HEK293 (cell line): Measurements from ENCODE around the gene MCHR1.

ENCODE experiments used
- CTCF ChIA-PET: fragments of 350-600 bp; formaldehyde crosslinking; extraction: SDS; loops from one replicate; lab custom pipeline; 2021; ENCODE audit warnings: antibody characterized with exemption; lab: Yijun Ruan, JAX
- POLR2A ChIA-PET: fragments of 300-600 bp; formaldehyde crosslinking; extraction: SDS; loops from one replicate; lab custom pipeline; 2020; ENCODE audit warnings: antibody characterized with exemption, inconsistent platforms; lab: Yijun Ruan, JAX
- H3K27ac ChIP-seq: fragments of 200-500 bp; sonication (Bioruptor generic); 2 replicates; pipeline ENCODE4 v1.5.1; 2014; ENCODE audit warnings: low read depth, low read length, control low read depth, inconsistent platforms; ENCODE audit errors: extremely low read depth
- H3K36me3 ChIP-seq, 2 experiments: fragments of 200-500 bp in 1 of 2; sonication (Bioruptor generic) in 1 of 2; 1 replicate in 1 of 2; 2 replicates in 1 of 2; pipeline ENCODE4 v1.5.1; 2014 to 2017; ENCODE audit warnings: inconsistent platforms in 2 of 2, low read length in 2 of 2; ENCODE audit not compliant: control insufficient read depth in 2 of 2, insufficient read depth in 1 of 2
- H3K4me1 ChIP-seq: fragments of 200-500 bp; sonication (Bioruptor generic); 2 replicates; pipeline ENCODE4 v1.5.1; 2014; ENCODE audit warnings: mild to moderate bottlenecking, low read length, inconsistent platforms; ENCODE audit not compliant: control insufficient read depth, insufficient read depth
- H3K4me3 ChIP-seq: 2 replicates; pipeline ENCODE4 v1.5.1; 2011; ENCODE audit warnings: low read depth, mild to moderate bottlenecking, control low read depth, low read length, moderate library complexity
- H3K9me3 ChIP-seq: fragments of 200-500 bp; sonication (Bioruptor generic); 2 replicates; pipeline ENCODE4 v1.5.1; 2014; ENCODE audit warnings: low read depth, low read length, inconsistent platforms; ENCODE audit not compliant: control insufficient read depth, insufficient read depth
- GLI2 ChIP-seq: fragments of 450-650 bp; formaldehyde crosslinking; IDR thresholded peaks from 2 replicates; pipeline ENCODE4; 2017; ENCODE audit warnings: missing biosample characterization, missing genetic modification characterization, low read depth, borderline replicate concordance
- REPIN1 ChIP-seq: fragments of 450-650 bp; formaldehyde crosslinking; IDR thresholded peaks from 2 replicates; pipeline ENCODE4 v1.5.1; 2017; ENCODE audit warnings: missing biosample characterization, missing genetic modification characterization, low read depth
- SCRT1 ChIP-seq: fragments of 450-650 bp; formaldehyde crosslinking; IDR thresholded peaks from 2 replicates; pipeline ENCODE4 v1.5.1; 2016; ENCODE audit warnings: missing biosample characterization, missing genetic modification characterization, borderline replicate concordance
- ZBTB10 ChIP-seq: fragments of 450-650 bp; formaldehyde crosslinking; IDR thresholded peaks from 2 replicates; pipeline ENCODE4 v1.5.1; 2016; ENCODE audit warnings: missing biosample characterization, missing genetic modification characterization
- ZBTB20 ChIP-seq: fragments of 450-650 bp; formaldehyde crosslinking; IDR thresholded peaks from 2 replicates; pipeline ENCODE4 v1.5.1; 2016; ENCODE audit warnings: missing biosample characterization, missing genetic modification characterization
- ZNF10 ChIP-seq: fragments of 450-650 bp; formaldehyde crosslinking; IDR thresholded peaks from 2 replicates; pipeline ENCODE4 v1.5.1; 2017; ENCODE audit warnings: missing biosample characterization, missing genetic modification characterization
- ZNF19 ChIP-seq: fragments of 450-650 bp; formaldehyde crosslinking; IDR thresholded peaks from 2 replicates; pipeline ENCODE4; 2016; ENCODE audit warnings: missing biosample characterization, missing genetic modification characterization, low read depth
- ZNF221 ChIP-seq: fragments of 450-650 bp; formaldehyde crosslinking; IDR thresholded peaks from 2 replicates; pipeline ENCODE4 v1.5.1; 2017; ENCODE audit warnings: missing biosample characterization, missing genetic modification characterization, borderline replicate concordance
- ZNF223 ChIP-seq: fragments of 450-650 bp; formaldehyde crosslinking; IDR thresholded peaks from 2 replicates; pipeline ENCODE4 v1.5.1; 2016; ENCODE audit warnings: missing biosample characterization, missing genetic modification characterization
- ZNF248 ChIP-seq: fragments of 450-650 bp; formaldehyde crosslinking; IDR thresholded peaks from 2 replicates; pipeline ENCODE4 v1.5.1; 2017; ENCODE audit warnings: missing biosample characterization, missing genetic modification characterization
- ZNF311 ChIP-seq: fragments of 450-650 bp; formaldehyde crosslinking; IDR thresholded peaks from 2 replicates; pipeline ENCODE4 v1.5.1; 2017; ENCODE audit warnings: missing biosample characterization, missing genetic modification characterization, borderline replicate concordance
- ZNF473 ChIP-seq: fragments of 450-650 bp; formaldehyde crosslinking; IDR thresholded peaks from 2 replicates; pipeline ENCODE4 v1.5.1; 2017; ENCODE audit warnings: missing biosample characterization, missing genetic modification characterization
- ZNF521 ChIP-seq: fragments of 450-650 bp; formaldehyde crosslinking; IDR thresholded peaks from 2 replicates; pipeline ENCODE4 v1.5.1; 2017; ENCODE audit warnings: missing biosample characterization, mild to moderate bottlenecking, missing genetic modification characterization
- ZNF626 ChIP-seq: fragments of 450-650 bp; sonication (Bioruptor Pico); formaldehyde crosslinking; IDR thresholded peaks from 2 replicates; pipeline ENCODE4 v1.5.1; 2018; ENCODE audit warnings: missing biosample characterization, missing genetic modification characterization, inconsistent platforms
- ZNF629 ChIP-seq: fragments of 450-650 bp; formaldehyde crosslinking; IDR thresholded peaks from 2 replicates; pipeline ENCODE4 v1.5.1; 2017; ENCODE audit warnings: missing biosample characterization, missing genetic modification characterization
- ZNF76 ChIP-seq: fragments of 450-650 bp; formaldehyde crosslinking; IDR thresholded peaks from 2 replicates; pipeline ENCODE4; 2016; ENCODE audit warnings: low read depth, missing biosample characterization, missing genetic modification characterization, borderline replicate concordance
- ZNF776 ChIP-seq: fragments of 450-650 bp; formaldehyde crosslinking; IDR thresholded peaks from 2 replicates; pipeline ENCODE4 v1.5.0; 2017; ENCODE audit warnings: missing biosample characterization, missing genetic modification characterization, borderline replicate concordance
- TF ChIP-seq, protein P1 (sequence below): sonication (generic); formaldehyde crosslinking; IDR thresholded peaks from 2 replicates; pipeline ENCODE4 v1.8.1; 2022; ENCODE audit warnings: mild to moderate bottlenecking, moderate library complexity, missing genetic modification reagents
- TF ChIP-seq, protein P2 (sequence below): fragments of 450-650 bp; formaldehyde crosslinking; conservative IDR thresholded peaks from 2 replicates; pipeline ENCODE4 v1.5.1; 2016; ENCODE audit warnings: low read depth, missing biosample characterization, missing genetic modification characterization

MCHR1 gene

GRCh38 chr22:40671796-40672360 is 7.4 kb upstream of the MCHR1 start:
- ChIA-PET POLR2A (no interaction called here), CTCF (interaction anchor here (0.9 kb wide), 1 partner anchor 18 kb away, joined by 4 read pairs; no protein-coding TSS in a partner anchor)
- Histone ChIP-seq H3K4me1 (no peaks in the 10 kb centered on the region; the same call in 1 of the 2 replicates), H3K36me3 (no peaks in the 10 kb centered on the region), H3K4me3 (no peak overlapping the region), H3K9me3 (no peaks in the 10 kb centered on the region), H3K27ac (no peak overlapping the region)
- TF ChIP-seq ZNF776 (tag by site-specific recombination) (no peak), ZNF76 (tag by site-specific recombination) (no peak)

DNA sequence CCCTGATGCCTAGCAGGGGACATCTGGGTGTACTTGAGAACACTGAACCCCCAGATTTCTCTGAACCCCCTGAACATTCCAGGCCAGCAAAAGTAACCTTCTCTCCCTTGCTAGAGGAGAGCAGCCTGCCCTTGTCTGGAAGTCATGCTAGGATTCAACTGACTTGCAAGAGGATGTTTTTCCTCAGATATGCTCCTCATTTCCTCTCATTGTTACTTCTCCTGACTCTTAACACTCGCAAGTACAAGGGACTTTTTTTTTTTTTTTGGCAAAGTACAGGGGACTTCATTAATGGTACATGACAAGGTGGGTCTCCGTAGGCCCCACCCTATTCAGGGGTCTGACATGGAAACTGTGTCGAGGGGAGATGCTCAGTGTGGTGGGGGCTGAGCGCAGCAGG is 6.3 kb upstream of the MCHR1 start:
- POLR2A ChIA-PET: no interaction called here
- no peaks in the 10 kb centered on the region for H3K4me1 ChIP-seq
- no peaks in the 10 kb centered on the region for H3K36me3 ChIP-seq
- CTCF ChIA-PET: no interaction called here
- H3K27ac ChIP-seq: no peak overlapping the region
- H3K4me3 ChIP-seq: no peak overlapping the region
- no peaks in the 10 kb centered on the region for H3K9me3 ChIP-seq
- TF ChIP-seq REPIN1: no peak
- no peak for TF ChIP-seq GLI2 (tag by site-specific recombination)
- no peak for TF ChIP-seq ZNF521 (tag by site-specific recombination)
- no peak for TF ChIP-seq ZBTB10 (tag by site-specific recombination)
- no peak for TF ChIP-seq ZNF473 (tag by site-specific recombination)
- TF ChIP-seq ZNF19: no peak
- no peak for TF ChIP-seq ZNF248
- TF ChIP-seq, protein P1, sequence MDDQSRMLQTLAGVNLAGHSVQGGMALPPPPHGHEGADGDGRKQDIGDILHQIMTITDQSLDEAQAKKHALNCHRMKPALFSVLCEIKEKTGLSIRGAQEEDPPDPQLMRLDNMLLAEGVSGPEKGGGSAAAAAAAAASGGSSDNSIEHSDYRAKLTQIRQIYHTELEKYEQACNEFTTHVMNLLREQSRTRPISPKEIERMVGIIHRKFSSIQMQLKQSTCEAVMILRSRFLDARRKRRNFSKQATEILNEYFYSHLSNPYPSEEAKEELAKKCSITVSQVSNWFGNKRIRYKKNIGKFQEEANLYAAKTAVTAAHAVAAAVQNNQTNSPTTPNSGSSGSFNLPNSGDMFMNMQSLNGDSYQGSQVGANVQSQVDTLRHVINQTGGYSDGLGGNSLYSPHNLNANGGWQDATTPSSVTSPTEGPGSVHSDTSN: no peak
- TF ChIP-seq ZNF10 (tag by site-specific recombination): no peak
- TF ChIP-seq, protein P2, sequence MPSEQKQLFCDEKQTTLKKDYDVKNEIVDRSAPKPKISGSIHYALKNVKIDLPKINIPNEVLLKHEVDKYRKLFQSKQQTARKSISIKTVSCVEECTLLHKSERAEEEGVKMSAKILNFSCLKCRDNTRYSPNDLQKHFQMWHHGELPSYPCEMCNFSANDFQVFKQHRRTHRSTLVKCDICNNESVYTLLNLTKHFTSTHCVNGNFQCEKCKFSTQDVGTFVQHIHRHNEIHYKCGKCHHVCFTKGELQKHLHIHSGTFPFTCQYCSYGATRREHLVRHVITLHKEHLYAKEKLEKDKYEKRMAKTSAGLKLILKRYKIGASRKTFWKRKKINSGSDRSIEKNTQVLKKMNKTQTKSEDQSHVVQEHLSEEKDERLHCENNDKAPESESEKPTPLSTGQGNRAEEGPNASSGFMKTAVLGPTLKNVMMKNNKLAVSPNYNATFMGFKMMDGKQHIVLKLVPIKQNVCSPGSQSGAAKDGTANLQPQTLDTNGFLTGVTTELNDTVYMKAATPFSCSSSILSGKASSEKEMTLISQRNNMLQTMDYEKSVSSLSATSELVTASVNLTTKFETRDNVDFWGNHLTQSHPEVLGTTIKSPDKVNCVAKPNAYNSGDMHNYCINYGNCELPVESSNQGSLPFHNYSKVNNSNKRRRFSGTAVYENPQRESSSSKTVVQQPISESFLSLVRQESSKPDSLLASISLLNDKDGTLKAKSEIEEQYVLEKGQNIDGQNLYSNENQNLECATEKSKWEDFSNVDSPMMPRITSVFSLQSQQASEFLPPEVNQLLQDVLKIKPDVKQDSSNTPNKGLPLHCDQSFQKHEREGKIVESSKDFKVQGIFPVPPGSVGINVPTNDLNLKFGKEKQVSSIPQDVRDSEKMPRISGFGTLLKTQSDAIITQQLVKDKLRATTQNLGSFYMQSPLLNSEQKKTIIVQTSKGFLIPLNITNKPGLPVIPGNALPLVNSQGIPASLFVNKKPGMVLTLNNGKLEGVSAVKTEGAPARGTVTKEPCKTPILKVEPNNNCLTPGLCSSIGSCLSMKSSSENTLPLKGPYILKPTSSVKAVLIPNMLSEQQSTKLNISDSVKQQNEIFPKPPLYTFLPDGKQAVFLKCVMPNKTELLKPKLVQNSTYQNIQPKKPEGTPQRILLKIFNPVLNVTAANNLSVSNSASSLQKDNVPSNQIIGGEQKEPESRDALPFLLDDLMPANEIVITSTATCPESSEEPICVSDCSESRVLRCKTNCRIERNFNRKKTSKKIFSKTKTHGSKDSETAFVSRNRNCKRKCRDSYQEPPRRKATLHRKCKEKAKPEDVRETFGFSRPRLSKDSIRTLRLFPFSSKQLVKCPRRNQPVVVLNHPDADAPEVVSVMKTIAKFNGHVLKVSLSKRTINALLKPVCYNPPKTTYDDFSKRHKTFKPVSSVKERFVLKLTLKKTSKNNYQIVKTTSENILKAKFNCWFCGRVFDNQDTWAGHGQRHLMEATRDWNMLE (tag by site-specific recombination): no peak

DNA sequence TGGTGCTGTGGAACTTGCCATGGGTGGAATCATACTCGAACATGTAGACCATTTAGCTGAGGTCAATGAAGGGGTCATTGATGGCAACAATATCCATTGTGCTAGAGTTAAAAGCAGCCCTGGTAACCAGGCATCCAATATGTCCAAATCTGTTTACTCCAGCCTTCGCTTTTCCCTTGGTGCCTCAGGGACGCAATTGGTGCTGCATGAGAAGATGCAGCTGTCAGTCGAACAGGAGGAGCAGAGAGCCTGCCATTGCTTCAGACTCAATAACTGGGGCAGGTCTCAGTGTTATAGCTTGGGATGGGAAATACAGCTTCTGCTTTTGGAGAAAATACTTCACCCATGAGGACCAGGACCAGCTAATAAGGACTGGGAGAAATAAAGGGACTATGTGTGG is 5.0 kb upstream of the MCHR1 start:
- H3K9me3 ChIP-seq: no peaks in the 10 kb centered on the region
- ChIA-PET POLR2A (interaction anchor here (0.5 kb wide), 3 partner anchors 26 to 279 kb away, joined by 3 to 4 read pairs (median 4); no protein-coding TSS in a partner anchor), CTCF (interaction anchor here (0.7 to 1.5 kb wide), 2 partner anchors 9 to 112 kb away, joined by 3 to 6 read pairs; no protein-coding TSS in a partner anchor)
- no peaks in the 10 kb centered on the region; the same call in 1 of the 2 replicates for H3K4me1 ChIP-seq
- no peak for TF ChIP-seq ZNF626 (tag by site-specific recombination)
- no peak for TF ChIP-seq ZNF629 (tag by site-specific recombination)
- no peak for TF ChIP-seq ZNF311
- no peak for TF ChIP-seq ZNF221
- TF ChIP-seq SCRT1 (tag by site-specific recombination): no peak
- no peak for TF ChIP-seq ZNF223 (tag by site-specific recombination)
- no peak for TF ChIP-seq ZBTB20 (tag by site-specific recombination)
- H3K36me3 ChIP-seq: no peaks in the 10 kb centered on the region
- no peak overlapping the region for H3K4me3 ChIP-seq
- H3K27ac ChIP-seq: no peak overlapping the region
